HepG2 (cell line): ENCODE measurements around the gene STK24. TPM values are rescaled to one million over a fixed set of nuclear protein-coding genes. Genes with fewer than 3 reads are reported as not detected.

Experiments
- AGO1 ChIP-seq: fragments of 200-400 bp; formaldehyde crosslinking; IDR thresholded peaks from 2 replicates; pipeline ENCODE4 v1.6.1; 2017; ENCODE audit warnings: mild to moderate bottlenecking, low read depth, low read length, moderate library complexity; ENCODE audit not compliant: poor library complexity, severe bottlenecking
- EED ChIP-seq: sonication (generic); formaldehyde crosslinking; IDR thresholded peaks from 2 replicates; pipeline ENCODE4 v1.5.0; 2020; ENCODE audit warnings: mild to moderate bottlenecking, missing genetic modification reagents
- ELF3 ChIP-seq: IDR thresholded peaks from 2 replicates; pipeline ENCODE4 v1.6.1; 2016; ENCODE audit warnings: missing genetic modification reagents, missing compliant biosample characterization
- ETV5 ChIP-seq: IDR thresholded peaks from 2 replicates; pipeline ENCODE4 v1.6.1; 2018; ENCODE audit warnings: missing biosample characterization, missing genetic modification reagents, inconsistent platforms, borderline replicate concordance
- GABPB1 ChIP-seq: IDR thresholded peaks from 2 replicates; pipeline ENCODE4 v1.6.1; 2016; ENCODE audit warnings: mild to moderate bottlenecking, missing genetic modification reagents, moderate library complexity, missing compliant biosample characterization
- HNRNPH1 ChIP-seq: fragments of 200-400 bp; formaldehyde crosslinking; optimal IDR thresholded peaks from 2 replicates; pipeline ENCODE3; 2017; ENCODE audit warnings: mild to moderate bottlenecking, low read depth, low read length
- POLR2A ChIP-seq, 2 experiments: IDR thresholded peaks; 2 replicates each; pipeline ENCODE4 v1.6.1; 2011; ENCODE audit warnings: low read depth in 2 of 2, low read length in 2 of 2, mild to moderate bottlenecking in 1 of 2, moderate library complexity in 1 of 2; ENCODE audit not compliant: insufficient read depth in 1 of 2
- SIN3B ChIP-seq: fragments of 150-350 bp; IDR thresholded peaks from 2 replicates; pipeline ENCODE4 v1.6.1; 2014; ENCODE audit warnings: low read length
- ZFP91 ChIP-seq: sonication (generic); formaldehyde crosslinking; IDR thresholded peaks from 2 replicates; pipeline ENCODE4 v1.9.0; 2022; ENCODE audit warnings: missing genetic modification reagents, mild to moderate bottlenecking, borderline replicate concordance
- ZNF326 ChIP-seq: sonication (generic); formaldehyde crosslinking; IDR thresholded peaks from 2 replicates; pipeline ENCODE4 v1.4.0; 2020; ENCODE audit warnings: missing genetic modification reagents, borderline replicate concordance
- ZNF788 ChIP-seq: sonication (generic); formaldehyde crosslinking; IDR thresholded peaks from 2 replicates; pipeline ENCODE4 v1.5.0; 2020; ENCODE audit warnings: mild to moderate bottlenecking, missing genetic modification reagents, borderline replicate concordance
- ZZZ3 ChIP-seq: sonication (generic); formaldehyde crosslinking; IDR thresholded peaks from 2 replicates; pipeline ENCODE4 v1.4.0; 2020; ENCODE audit warnings: missing genetic modification reagents, mild to moderate bottlenecking, borderline replicate concordance
- polyA plus RNA-seq, 8 experiments: library from polyadenylated mRNA; depleted of rRNA in 3 of 8; stranded (reverse) in 7 of 8; unstranded in 1 of 8; fragments of >200 nt; fragmentation: Illumina TruSeq in 4 of 8; extraction: Trizol in 4 of 8; gene quantifications; 2 replicates each; pipeline versions ENCODE4 v1.2.1 to v1.2.3, GENCODE V29; 2011 to 2016; ENCODE audit warnings: low read depth in 4 of 8, missing spikeins in 1 of 8, mixed read lengths in 1 of 8; ENCODE audit not compliant: insufficient read depth in 1 of 8
- total RNA-seq, 5 experiments: library from RNA; depleted of rRNA; stranded (reverse); fragments of >200 nt; fragmentation: Illumina TruSeq; extraction: Trizol; gene quantifications; 2 replicates each; pipeline ENCODE4 v1.2.3, GENCODE V29; 2016; ENCODE audit warnings: low read depth in 1 of 5
- TF ChIP-seq, protein P1 (sequence below): sonication (generic); formaldehyde crosslinking; IDR thresholded peaks from 2 replicates; pipeline ENCODE4 v1.5.1; 2020; ENCODE audit warnings: mild to moderate bottlenecking, missing genetic modification reagents, moderate library complexity

STK24 gene
- total and polyA plus RNA-seq, 2 of the 13 experiments (the other 11 are each of a cell fraction or from before 2014, with no cell fraction given) = 51.3 to 73.0 TPM

- no peak for TF ChIP-seq ZZZ3 (CRISPR knock-in tag)
- TF ChIP-seq ZNF326 = peak; percentile 14; the same call in 1 of the 2 replicates
- TF ChIP-seq EED (CRISPR knock-in tag) = peak; percentile 71; the same call in 1 of the 2 replicates
- peak; percentile 51; the same call in 1 of the 2 replicates for TF ChIP-seq ZNF788 (CRISPR knock-in tag)
- peak in 1 of 2 experiments; percentile 36; a peak in 1 of 4 replicates for TF ChIP-seq POLR2A (IDR thresholded peaks at IDR 0.05; ENCODE audit: insufficient read depth in 1 of 2, low read depth in 2 of 2, low read length in 2 of 2)
- TF ChIP-seq SIN3B = no peak
- TF ChIP-seq ELF3 (CRISPR knock-in tag) = 0 out of 2 replicates have a peak, but pooled peaks have one; percentile 11
- 0 out of 2 replicates have a peak, but pooled peaks have one; percentile 40 for TF ChIP-seq ETV5 (CRISPR knock-in tag)
- peak; percentile 50; the same call in 1 of the 2 replicates for TF ChIP-seq ZFP91
- TF ChIP-seq HNRNPH1 = peak; percentile 33
- TF ChIP-seq, protein P1, sequence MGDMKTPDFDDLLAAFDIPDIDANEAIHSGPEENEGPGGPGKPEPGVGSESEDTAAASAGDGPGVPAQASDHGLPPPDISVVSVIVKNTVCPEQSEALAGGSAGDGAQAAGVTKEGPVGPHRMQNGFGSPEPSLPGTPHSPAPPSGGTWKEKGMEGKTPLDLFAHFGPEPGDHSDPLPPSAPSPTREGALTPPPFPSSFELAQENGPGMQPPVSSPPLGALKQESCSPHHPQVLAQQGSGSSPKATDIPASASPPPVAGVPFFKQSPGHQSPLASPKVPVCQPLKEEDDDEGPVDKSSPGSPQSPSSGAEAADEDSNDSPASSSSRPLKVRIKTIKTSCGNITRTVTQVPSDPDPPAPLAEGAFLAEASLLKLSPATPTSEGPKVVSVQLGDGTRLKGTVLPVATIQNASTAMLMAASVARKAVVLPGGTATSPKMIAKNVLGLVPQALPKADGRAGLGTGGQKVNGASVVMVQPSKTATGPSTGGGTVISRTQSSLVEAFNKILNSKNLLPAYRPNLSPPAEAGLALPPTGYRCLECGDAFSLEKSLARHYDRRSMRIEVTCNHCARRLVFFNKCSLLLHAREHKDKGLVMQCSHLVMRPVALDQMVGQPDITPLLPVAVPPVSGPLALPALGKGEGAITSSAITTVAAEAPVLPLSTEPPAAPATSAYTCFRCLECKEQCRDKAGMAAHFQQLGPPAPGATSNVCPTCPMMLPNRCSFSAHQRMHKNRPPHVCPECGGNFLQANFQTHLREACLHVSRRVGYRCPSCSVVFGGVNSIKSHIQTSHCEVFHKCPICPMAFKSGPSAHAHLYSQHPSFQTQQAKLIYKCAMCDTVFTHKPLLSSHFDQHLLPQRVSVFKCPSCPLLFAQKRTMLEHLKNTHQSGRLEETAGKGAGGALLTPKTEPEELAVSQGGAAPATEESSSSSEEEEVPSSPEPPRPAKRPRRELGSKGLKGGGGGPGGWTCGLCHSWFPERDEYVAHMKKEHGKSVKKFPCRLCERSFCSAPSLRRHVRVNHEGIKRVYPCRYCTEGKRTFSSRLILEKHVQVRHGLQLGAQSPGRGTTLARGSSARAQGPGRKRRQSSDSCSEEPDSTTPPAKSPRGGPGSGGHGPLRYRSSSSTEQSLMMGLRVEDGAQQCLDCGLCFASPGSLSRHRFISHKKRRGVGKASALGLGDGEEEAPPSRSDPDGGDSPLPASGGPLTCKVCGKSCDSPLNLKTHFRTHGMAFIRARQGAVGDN (CRISPR knock-in tag) = peak; percentile 50
- TF ChIP-seq AGO1 = peak; percentile 61
- TF ChIP-seq GABPB1 (CRISPR knock-in tag) = peak; percentile 48; the same call in 1 of the 2 replicates
- TF ChIP-seq, all 625 proteins: peak for 50
Observed at GRCh38 chr13:98445340-98446233, 131.3 kb downstream of the STK24 start (continued).
